Kidney epithelial cell (primary cell): Measurements from ENCODE around the gene HELZ2. TPM values are rescaled to one million over a fixed set of nuclear protein-coding genes. Genes with fewer than 3 reads are reported as not detected.

Experiments used
- DNase-seq: peaks from one replicate; pipeline ENCODE4 v3.0.0-alpha.2; 2010; ENCODE audit warnings: low read depth
- H3K27me3 ChIP-seq: 2 replicates; pipeline ENCODE4 v1.6.0; 2011; ENCODE audit warnings: low read length; ENCODE audit not compliant: control insufficient read depth, insufficient read depth
- H3K36me3 ChIP-seq: 2 replicates; pipeline ENCODE4 v1.5.1; 2011; ENCODE audit warnings: low read length; ENCODE audit not compliant: control insufficient read depth, insufficient read depth
- H3K4me3 ChIP-seq: 2 replicates; pipeline ENCODE4 v1.5.1; 2011; ENCODE audit warnings: low read depth, mild to moderate bottlenecking, control low read depth, low read length
- total RNA-seq: library from RNA; depleted of rRNA; stranded (reverse); fragments of >200 nt; gene quantifications from 2 replicates; pipeline ENCODE4 v1.2.3, GENCODE V29; 2015
- TF ChIP-seq, protein P1 (sequence below): IDR thresholded peaks from 2 replicates; pipeline ENCODE4 v1.5.1; 2011; ENCODE audit warnings: mild to moderate bottlenecking, moderate library complexity, low read length, control low read depth, inconsistent platforms; ENCODE audit not compliant: insufficient read depth, poor library complexity, severe bottlenecking

The HELZ2 gene
- total RNA-seq, 1 donor from 2014 or later: 69.2 TPM

DNA sequence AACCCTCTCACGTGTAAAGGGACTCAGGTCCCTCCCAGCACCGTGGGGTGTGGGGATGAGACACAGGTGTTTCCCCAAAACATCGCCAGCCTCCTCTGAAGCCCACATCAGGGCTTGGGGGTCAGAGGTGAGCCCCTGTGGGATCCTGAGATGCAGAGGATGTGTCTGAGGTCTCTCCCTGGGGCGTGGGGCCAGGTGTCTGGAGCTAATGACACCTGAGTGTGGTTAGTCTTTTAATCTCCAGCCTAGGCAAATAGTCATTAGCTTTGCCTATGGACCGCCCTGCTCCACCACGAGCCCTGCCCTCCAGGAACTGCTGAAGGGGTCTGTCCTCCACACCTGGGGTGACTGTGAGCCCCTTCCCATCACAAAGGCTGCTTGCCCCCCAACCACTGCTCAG is 28.2 kb downstream of the HELZ2 start:
- no peaks in the 10 kb centered on the region for H3K36me3 ChIP-seq
- H3K4me3 ChIP-seq: no peak overlapping the region
- TF ChIP-seq, protein P1, sequence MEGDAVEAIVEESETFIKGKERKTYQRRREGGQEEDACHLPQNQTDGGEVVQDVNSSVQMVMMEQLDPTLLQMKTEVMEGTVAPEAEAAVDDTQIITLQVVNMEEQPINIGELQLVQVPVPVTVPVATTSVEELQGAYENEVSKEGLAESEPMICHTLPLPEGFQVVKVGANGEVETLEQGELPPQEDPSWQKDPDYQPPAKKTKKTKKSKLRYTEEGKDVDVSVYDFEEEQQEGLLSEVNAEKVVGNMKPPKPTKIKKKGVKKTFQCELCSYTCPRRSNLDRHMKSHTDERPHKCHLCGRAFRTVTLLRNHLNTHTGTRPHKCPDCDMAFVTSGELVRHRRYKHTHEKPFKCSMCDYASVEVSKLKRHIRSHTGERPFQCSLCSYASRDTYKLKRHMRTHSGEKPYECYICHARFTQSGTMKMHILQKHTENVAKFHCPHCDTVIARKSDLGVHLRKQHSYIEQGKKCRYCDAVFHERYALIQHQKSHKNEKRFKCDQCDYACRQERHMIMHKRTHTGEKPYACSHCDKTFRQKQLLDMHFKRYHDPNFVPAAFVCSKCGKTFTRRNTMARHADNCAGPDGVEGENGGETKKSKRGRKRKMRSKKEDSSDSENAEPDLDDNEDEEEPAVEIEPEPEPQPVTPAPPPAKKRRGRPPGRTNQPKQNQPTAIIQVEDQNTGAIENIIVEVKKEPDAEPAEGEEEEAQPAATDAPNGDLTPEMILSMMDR: no peak
- DNase-seq: no peak
- peaks cover 39% of the 10 kb centered on the region for H3K27me3 ChIP-seq

DNA sequence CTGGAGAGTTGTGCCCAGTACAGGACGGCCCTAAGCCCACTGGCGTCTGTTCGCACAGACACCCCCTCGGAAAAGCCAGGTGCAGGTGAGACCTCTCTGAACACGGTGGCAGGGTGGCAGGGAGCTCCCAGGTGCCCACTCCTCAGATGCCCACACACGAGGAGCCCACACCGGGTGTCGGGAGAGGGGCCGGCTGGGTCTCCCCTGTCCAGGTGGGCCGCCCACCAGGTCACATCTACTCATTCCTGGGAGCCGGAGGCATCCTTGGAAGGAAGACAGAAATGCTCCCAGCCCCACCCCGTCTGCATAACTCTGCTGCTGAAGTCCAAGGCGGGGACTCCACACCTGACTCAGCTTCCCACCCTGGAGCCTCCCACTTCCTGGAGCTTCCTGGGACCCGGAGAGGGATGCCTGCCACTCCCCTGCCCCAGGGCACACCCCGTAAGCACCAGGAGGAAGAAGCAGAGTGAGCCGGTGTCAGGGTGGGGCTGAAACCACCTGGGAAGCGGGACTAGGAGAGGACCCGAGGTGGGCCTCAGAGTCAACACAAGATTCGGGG is 29.0 kb downstream of the HELZ2 start:
- DNase-seq: no peak
- no peaks in the 10 kb centered on the region for H3K36me3 ChIP-seq
- peaks cover 39% of the 10 kb centered on the region for H3K27me3 ChIP-seq
- TF ChIP-seq, protein P1: no peak
- no peak overlapping the region for H3K4me3 ChIP-seq

DNA sequence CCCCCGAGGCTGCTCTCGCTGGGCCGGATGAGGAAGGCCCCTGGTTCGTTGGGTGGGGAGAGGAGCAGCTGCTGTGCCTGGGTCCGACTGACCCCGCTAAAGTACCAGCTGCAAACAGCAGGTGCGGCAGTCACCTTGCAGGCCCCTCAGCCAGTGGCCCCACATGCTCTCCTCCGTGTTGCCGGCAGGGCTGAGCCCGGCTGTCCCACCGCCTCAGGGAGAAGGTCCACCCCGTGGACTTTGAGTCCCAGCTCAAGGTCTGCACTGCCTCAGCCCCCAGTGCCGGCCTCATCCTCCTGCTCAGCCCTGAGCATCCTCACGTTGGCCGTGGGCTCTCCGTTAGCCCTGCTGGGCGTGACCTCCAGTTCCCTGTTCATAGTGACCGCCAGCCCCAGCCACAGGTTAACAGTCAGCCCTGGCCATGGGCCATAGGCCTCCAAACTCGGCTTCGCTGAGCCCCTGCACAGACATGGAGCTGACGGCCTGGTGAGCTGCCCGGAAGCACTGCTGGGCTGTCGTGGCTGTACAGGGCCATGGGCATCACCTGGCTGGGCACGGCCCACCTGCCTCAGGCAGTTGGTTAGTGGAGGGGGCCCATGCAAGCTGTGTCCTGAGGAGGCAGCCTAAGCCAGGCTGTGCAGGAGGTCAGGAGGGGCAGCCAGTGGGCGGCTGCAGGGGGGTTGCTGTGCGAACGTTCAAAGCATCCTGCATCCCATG is 29.6 kb downstream of the HELZ2 start:
- H3K36me3 ChIP-seq: no peaks in the 10 kb centered on the region
- H3K4me3 ChIP-seq: no peak overlapping the region
- no peak for DNase-seq
- H3K27me3 ChIP-seq: peaks cover 34% of the 10 kb centered on the region
- TF ChIP-seq, protein P1: no peak

DNA sequence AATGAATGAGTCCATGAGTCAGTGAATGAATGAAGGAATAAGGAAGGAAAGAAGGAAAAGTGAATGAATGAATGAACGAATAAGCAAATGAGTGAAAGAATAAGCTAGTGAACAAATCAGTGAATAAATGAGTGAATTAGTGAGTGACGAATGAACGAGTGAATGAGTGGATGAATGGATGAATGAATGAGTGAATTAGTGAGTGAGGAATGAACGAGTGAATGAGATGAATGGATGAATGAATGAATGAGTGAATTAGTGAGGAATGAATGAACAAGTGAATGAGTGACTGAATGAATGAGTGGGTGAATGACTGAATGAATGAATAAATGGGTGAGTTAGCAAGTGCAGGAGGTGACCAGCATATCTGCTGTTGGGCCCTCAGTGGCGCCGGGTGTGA is 30.3 kb downstream of the HELZ2 start:
- TF ChIP-seq, protein P1: no peak
- DNase-seq: no peak
- Histone ChIP-seq H3K27me3 (peaks cover 30% of the 10 kb centered on the region), H3K4me3 (no peak overlapping the region), H3K36me3 (no peaks in the 10 kb centered on the region)

DNA sequence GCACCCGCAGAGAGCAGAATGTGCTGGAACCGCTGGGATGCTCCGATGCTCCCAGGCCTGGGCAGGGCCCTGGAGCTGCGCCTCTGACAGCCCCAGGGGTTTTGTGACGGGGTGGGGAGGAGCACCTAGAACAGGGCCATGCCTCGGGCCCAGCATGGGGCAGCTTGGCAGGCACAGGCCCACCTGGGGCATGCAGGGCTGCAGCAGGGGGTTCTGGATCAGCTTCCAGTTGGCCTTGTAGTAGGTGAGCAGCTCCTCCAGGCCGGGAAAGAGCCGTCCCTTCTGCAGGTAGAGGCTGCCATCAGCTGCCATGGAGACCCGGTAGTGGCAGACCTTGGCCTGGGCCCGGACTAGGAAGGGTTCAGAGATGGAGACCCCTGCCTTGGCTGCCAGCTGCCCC is 30.9 kb downstream of the HELZ2 start:
- H3K4me3 ChIP-seq: no peak overlapping the region
- no peak for DNase-seq
- no peaks in the 10 kb centered on the region for H3K36me3 ChIP-seq
- TF ChIP-seq, protein P1: no peak
- H3K27me3 ChIP-seq: peaks cover 24% of the 10 kb centered on the region

DNA sequence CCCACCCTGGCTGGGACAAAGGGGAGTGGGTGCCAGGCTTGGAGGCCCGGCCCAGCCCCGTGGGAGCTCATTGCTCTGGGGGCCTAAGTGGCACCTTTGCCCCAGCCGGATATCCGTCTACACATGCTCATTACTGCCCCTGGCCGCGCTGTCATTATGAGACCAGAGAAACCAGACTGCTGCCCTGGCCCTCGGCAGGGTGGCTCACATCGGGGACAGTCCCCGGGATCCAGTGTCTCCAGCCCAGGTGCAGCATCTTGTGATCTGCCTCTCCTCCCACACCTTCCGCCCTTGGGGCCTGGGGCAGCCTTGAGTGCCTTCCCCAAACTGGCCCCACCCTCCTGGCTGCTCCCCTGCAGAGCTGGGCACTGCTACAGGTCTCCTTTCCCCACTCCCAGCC is 31.3 kb downstream of the HELZ2 start:
- TF ChIP-seq, protein P1: no peak
- H3K4me3 ChIP-seq: no peak overlapping the region
- peaks cover 19% of the 10 kb centered on the region for H3K27me3 ChIP-seq
- no peaks in the 10 kb centered on the region for H3K36me3 ChIP-seq
- no peak for DNase-seq
